SK-N-SH treated with all-trans-retinoic acid at 6 μM for 48 hours (cell line): Measurements from ENCODE around the gene LRRK1.

Source experiments
- ARNTL ChIP-seq: fragments of 450-650 bp; formaldehyde crosslinking; IDR thresholded peaks from 2 replicates; pipeline ENCODE4 v1.5.0; 2020; ENCODE audit warnings: low read depth, mild to moderate bottlenecking, moderate library complexity, borderline replicate concordance
- ISL1 ChIP-seq: fragments of 250-450 bp; sonication (Bioruptor Pico); IDR thresholded peaks from 2 replicates; pipeline ENCODE4 v2.1.2; 2022; ENCODE audit warnings: mild to moderate bottlenecking, moderate library complexity
- RARB ChIP-seq: fragments of 250-450 bp; sonication (Bioruptor Pico); IDR thresholded peaks from 2 replicates; pipeline ENCODE4 v1.8.0; 2021; ENCODE audit warnings: mild to moderate bottlenecking, moderate library complexity
- TCF4 ChIP-seq: fragments of 250-450 bp; sonication (Bioruptor Pico); IDR thresholded peaks from 2 replicates; pipeline ENCODE4 v1.8.0; 2021; ENCODE audit warnings: mild to moderate bottlenecking, moderate library complexity, borderline replicate concordance
- TOX ChIP-seq: fragments of 250-450 bp; sonication (Bioruptor Pico); IDR thresholded peaks from 2 replicates; pipeline ENCODE4 v1.8.0; 2021; ENCODE audit warnings: mild to moderate bottlenecking, moderate library complexity, borderline replicate concordance
- ZFP30 ChIP-seq: fragments of 450-650 bp; formaldehyde crosslinking; IDR thresholded peaks from 2 replicates; pipeline ENCODE4 v1.5.0; 2022; ENCODE audit warnings: mild to moderate bottlenecking, moderate library complexity
- ZNF565 ChIP-seq: fragments of 450-650 bp; formaldehyde crosslinking; conservative IDR thresholded peaks from 2 replicates; pipeline ENCODE4 v1.5.0; 2020; ENCODE audit warnings: low read depth, mild to moderate bottlenecking, moderate library complexity
- ZNF8 ChIP-seq: fragments of 450-650 bp; formaldehyde crosslinking; IDR thresholded peaks from 2 replicates; pipeline ENCODE4 v1.5.0; 2020; ENCODE audit warnings: mild to moderate bottlenecking, moderate library complexity
- TF ChIP-seq, protein P1 (sequence below): fragments of 250-450 bp; sonication (Bioruptor Pico); IDR thresholded peaks from 2 replicates; pipeline ENCODE4 v1.5.0; 2020; ENCODE audit warnings: mild to moderate bottlenecking, moderate library complexity
- TF ChIP-seq, protein P2 (sequence below): fragments of 250-450 bp; sonication (Bioruptor Pico); IDR thresholded peaks from 2 replicates; pipeline ENCODE4 v1.8.0; 2020; ENCODE audit warnings: mild to moderate bottlenecking, moderate library complexity, borderline replicate concordance

DNA sequence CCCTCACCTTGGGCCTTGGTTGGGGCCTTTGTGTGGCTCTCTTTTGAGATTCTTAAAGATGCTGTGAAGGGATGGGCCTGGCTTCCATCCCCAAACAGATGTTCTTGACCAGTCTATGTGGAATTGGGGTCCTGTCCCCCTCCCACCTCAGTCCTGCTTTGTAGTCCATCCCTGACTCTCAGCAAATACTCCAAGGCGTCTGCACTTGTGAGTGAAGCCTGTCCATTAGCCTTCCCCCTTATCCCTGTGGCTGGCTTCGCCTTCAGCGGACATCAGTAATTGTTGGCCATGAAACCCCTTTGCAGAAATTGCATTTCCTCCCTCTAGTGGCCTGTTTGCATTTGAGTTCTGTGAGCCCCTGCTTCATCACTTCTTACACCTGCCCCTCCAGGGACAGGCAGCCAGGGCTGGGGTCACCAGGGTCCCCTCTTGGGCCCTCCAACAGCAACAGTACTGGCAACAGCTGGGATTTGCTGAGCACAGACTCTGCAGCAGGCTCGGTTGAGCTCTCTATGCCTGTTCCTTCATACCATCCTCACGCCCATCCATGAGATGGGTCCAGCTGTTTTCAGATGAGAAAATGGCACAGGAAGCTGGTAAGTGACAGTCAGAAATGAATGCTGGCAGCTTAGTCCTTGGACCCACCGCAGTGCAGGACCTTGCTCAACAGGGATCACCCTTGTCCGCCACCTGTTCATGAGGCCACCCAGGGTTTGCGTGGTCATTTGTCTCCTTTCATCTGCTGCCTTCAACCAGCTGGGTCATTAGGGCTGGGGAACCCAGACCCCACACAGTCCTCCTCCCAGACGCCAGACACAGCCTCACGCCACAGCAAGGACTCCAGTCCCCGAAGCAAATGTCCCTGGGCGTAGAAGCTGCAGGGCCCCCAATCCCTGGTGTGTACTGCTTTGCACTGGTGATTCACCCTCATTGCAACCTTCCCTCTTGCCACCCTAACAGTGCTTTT is 8.9 kb upstream of the LRRK1 start:
- TF ChIP-seq RARB (CRISPR knock-in tag) (no peak), ZNF8 (CRISPR knock-in tag) (no peak), ARNTL (CRISPR knock-in tag) (no peak), ZNF565 (CRISPR knock-in tag) (no peak), TCF4 (CRISPR knock-in tag) (no peak), ISL1 (CRISPR knock-in tag) (no peak), ZFP30 (CRISPR knock-in tag) (no peak), TOX (CRISPR knock-in tag) (no peak)
- TF ChIP-seq, protein P1, sequence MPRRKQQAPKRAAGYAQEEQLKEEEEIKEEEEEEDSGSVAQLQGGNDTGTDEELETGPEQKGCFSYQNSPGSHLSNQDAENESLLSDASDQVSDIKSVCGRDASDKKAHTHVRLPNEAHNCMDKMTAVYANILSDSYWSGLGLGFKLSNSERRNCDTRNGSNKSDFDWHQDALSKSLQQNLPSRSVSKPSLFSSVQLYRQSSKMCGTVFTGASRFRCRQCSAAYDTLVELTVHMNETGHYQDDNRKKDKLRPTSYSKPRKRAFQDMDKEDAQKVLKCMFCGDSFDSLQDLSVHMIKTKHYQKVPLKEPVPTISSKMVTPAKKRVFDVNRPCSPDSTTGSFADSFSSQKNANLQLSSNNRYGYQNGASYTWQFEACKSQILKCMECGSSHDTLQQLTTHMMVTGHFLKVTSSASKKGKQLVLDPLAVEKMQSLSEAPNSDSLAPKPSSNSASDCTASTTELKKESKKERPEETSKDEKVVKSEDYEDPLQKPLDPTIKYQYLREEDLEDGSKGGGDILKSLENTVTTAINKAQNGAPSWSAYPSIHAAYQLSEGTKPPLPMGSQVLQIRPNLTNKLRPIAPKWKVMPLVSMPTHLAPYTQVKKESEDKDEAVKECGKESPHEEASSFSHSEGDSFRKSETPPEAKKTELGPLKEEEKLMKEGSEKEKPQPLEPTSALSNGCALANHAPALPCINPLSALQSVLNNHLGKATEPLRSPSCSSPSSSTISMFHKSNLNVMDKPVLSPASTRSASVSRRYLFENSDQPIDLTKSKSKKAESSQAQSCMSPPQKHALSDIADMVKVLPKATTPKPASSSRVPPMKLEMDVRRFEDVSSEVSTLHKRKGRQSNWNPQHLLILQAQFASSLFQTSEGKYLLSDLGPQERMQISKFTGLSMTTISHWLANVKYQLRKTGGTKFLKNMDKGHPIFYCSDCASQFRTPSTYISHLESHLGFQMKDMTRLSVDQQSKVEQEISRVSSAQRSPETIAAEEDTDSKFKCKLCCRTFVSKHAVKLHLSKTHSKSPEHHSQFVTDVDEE: no peak
- TF ChIP-seq, protein P2, sequence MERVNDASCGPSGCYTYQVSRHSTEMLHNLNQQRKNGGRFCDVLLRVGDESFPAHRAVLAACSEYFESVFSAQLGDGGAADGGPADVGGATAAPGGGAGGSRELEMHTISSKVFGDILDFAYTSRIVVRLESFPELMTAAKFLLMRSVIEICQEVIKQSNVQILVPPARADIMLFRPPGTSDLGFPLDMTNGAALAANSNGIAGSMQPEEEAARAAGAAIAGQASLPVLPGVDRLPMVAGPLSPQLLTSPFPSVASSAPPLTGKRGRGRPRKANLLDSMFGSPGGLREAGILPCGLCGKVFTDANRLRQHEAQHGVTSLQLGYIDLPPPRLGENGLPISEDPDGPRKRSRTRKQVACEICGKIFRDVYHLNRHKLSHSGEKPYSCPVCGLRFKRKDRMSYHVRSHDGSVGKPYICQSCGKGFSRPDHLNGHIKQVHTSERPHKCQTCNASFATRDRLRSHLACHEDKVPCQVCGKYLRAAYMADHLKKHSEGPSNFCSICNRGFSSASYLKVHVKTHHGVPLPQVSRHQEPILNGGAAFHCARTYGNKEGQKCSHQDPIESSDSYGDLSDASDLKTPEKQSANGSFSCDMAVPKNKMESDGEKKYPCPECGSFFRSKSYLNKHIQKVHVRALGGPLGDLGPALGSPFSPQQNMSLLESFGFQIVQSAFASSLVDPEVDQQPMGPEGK (CRISPR knock-in tag): no peak
